BLaER1 treated with 17β-estradiol and CSF1 and Interleukin-3, amounts not matched to agents 10 nM and 100 nM (cell line): ENCODE measurements around the gene PDIA2.

Source experiments
- H3K27ac ChIP-seq, 11 experiments: shearing (Covaris generic); formaldehyde crosslinking; 2 replicates each; pipeline ENCODE4 v1.8.1; 2022
- H3K27me3 ChIP-seq, 11 experiments: shearing (Covaris generic); formaldehyde crosslinking; 2 replicates each; pipeline ENCODE4 v1.8.1; 2022
- H3K36me3 ChIP-seq, 11 experiments: shearing (Covaris generic); formaldehyde crosslinking; 2 replicates each; pipeline ENCODE4 v1.8.1; 2022
- H3K4me1 ChIP-seq, 10 experiments: shearing (Covaris generic); formaldehyde crosslinking; 2 replicates each; pipeline ENCODE4 v1.8.1; 2022
- H3K4me2 ChIP-seq, 11 experiments: shearing (Covaris generic); formaldehyde crosslinking; 2 replicates each; pipeline ENCODE4 v1.8.1; 2022
- H3K4me3 ChIP-seq, 10 experiments: shearing (Covaris generic); formaldehyde crosslinking; 2 replicates each; pipeline ENCODE4 v1.8.1; 2022
- H3K9ac ChIP-seq, 11 experiments: shearing (Covaris generic); formaldehyde crosslinking; 2 replicates each; pipeline ENCODE4 v1.8.1; 2022
- H3K9me3 ChIP-seq, 11 experiments: shearing (Covaris generic); formaldehyde crosslinking; replicated peaks in 1 of 11; 2 replicates each; pipeline ENCODE4 v1.8.1; 2022
- H4K20me1 ChIP-seq, 11 experiments: shearing (Covaris generic); formaldehyde crosslinking; 2 replicates each; pipeline ENCODE4 v1.8.1; 2022
- Cebpa-rat ChIP-seq, 11 experiments: shearing (Covaris generic); IDR thresholded peaks; 2 replicates each; pipeline ENCODE4 v1.8.1; 2022

Gene PDIA2

GRCh38 chr16:296276-296675 is 13.3 kb downstream of the PDIA2 start:
- H3K36me3 ChIP-seq = peaks cover 50 to 95% (median 74%) of the 10 kb centered on the region in 11 experiments
- H3K4me2 ChIP-seq = peak overlapping the region in 8 of 11 experiments; percentile 44 to 87 (median 79); a peak in 16 of 22 replicates
- no peaks in the 10 kb centered on the region for H3K9me3 ChIP-seq
- H3K27me3 ChIP-seq = no peaks in the 10 kb centered on the region
- no peak overlapping the region for H3K4me3 ChIP-seq
- H3K27ac ChIP-seq = no peak overlapping the region
- peaks cover under 1 to 79% (median 37%) of the 10 kb centered on the region in 11 experiments; a peak in 19 of 22 replicates for H4K20me1 ChIP-seq
- no peak for TF ChIP-seq Cebpa-rat (IDR thresholded peaks at IDR 0.05)
- H3K4me1 ChIP-seq = peaks cover 0 to 27% (median 24%) of the 10 kb centered on the region in 10 experiments; a peak in 16 of 20 replicates
- H3K9ac ChIP-seq = peak overlapping the region in 5 of 11 experiments; percentile 5 to 44 (median 20); a peak in 3 of 22 replicates

- peaks cover 46 to 95% (median 74%) of the 10 kb centered on the region in 11 experiments for H3K36me3 ChIP-seq
Observed at GRCh38 chr16:296806-297510, 14.0 kb downstream of the PDIA2 start.

GRCh38 chr16:297832-298231 is 14.9 kb downstream of the PDIA2 start:
- no peaks in the 10 kb centered on the region for H3K27me3 ChIP-seq
- peak overlapping the region in 5 of 11 experiments; percentile 1 to 57 (median 24); a peak in 3 of 22 replicates for H3K9ac ChIP-seq
- peak overlapping the region in 9 of 11 experiments; percentile 33 to 87 (median 78); a peak in 17 of 22 replicates for H3K4me2 ChIP-seq
- no peak overlapping the region for H3K4me3 ChIP-seq
- H4K20me1 ChIP-seq = peaks cover 3 to 79% (median 47%) of the 10 kb centered on the region in 11 experiments; a peak in 19 of 22 replicates
- H3K9me3 ChIP-seq = no peaks in the 10 kb centered on the region
- TF ChIP-seq Cebpa-rat (IDR thresholded peaks at IDR 0.05) = no peak
- no peak overlapping the region; a peak in 1 of 22 replicates for H3K27ac ChIP-seq
- H3K36me3 ChIP-seq = peaks cover 45 to 95% (median 74%) of the 10 kb centered on the region in 11 experiments
- peaks cover 0 to 27% (median 24%) of the 10 kb centered on the region in 10 experiments; a peak in 16 of 20 replicates for H3K4me1 ChIP-seq

More at GRCh38 chr16:296806-297510, 14.0 kb downstream of the PDIA2 start:
- TF ChIP-seq Cebpa-rat (IDR thresholded peaks at IDR 0.05) = no peak
- H3K9me3 ChIP-seq = no peaks in the 10 kb centered on the region
- peaks cover 3 to 79% (median 39%) of the 10 kb centered on the region in 11 experiments; a peak in 19 of 22 replicates for H4K20me1 ChIP-seq
- no peak overlapping the region for H3K4me3 ChIP-seq
- peaks cover 0 to 27% (median 24%) of the 10 kb centered on the region in 10 experiments; a peak in 16 of 20 replicates for H3K4me1 ChIP-seq
- H3K27me3 ChIP-seq = no peaks in the 10 kb centered on the region
- peak overlapping the region in 9 of 11 experiments; percentile 33 to 87 (median 78); a peak in 17 of 22 replicates for H3K4me2 ChIP-seq
- peak overlapping the region in 7 of 11 experiments; percentile 5 to 57 (median 28); a peak in 8 of 22 replicates for H3K9ac ChIP-seq
- no peak overlapping the region for H3K27ac ChIP-seq

GRCh38 chr16:301235-301634 is 18.3 kb downstream of the PDIA2 start:
- Histone ChIP-seq H3K27me3 (no peaks in the 10 kb centered on the region), H3K9me3 (no peaks in the 10 kb centered on the region), H3K4me3 (no peak overlapping the region), H3K36me3 (peaks cover 60 to 96% (median 82%) of the 10 kb centered on the region in 11 experiments), H3K27ac (no peak overlapping the region), H3K4me1 (peaks cover 0 to 24% (median 21%) of the 10 kb centered on the region in 10 experiments; a peak in 16 of 20 replicates), H3K4me2 (no peak overlapping the region), H3K9ac (no peak overlapping the region), H4K20me1 (peaks cover 3 to 93% (median 51%) of the 10 kb centered on the region in 11 experiments; a peak in 19 of 22 replicates)
- no peak for TF ChIP-seq Cebpa-rat (IDR thresholded peaks at IDR 0.05)

GRCh38 chr16:301950-302349 is 19.0 kb downstream of the PDIA2 start:
- TF ChIP-seq Cebpa-rat (IDR thresholded peaks at IDR 0.05) = no peak
- Histone ChIP-seq H3K27me3 (no peaks in the 10 kb centered on the region), H3K4me3 (no peak overlapping the region), H3K4me1 (peaks cover 0 to 17% (median 14%) of the 10 kb centered on the region in 10 experiments; a peak in 16 of 20 replicates), H3K27ac (no peak overlapping the region), H3K9me3 (no peaks in the 10 kb centered on the region), H3K9ac (no peak overlapping the region), H3K4me2 (no peak overlapping the region), H4K20me1 (peaks cover 3 to 93% (median 51%) of the 10 kb centered on the region in 11 experiments; a peak in 19 of 22 replicates), H3K36me3 (peaks cover 67 to 96% (median 85%) of the 10 kb centered on the region in 11 experiments)

GRCh38 chr16:303760-304505 is 21.0 kb downstream of the PDIA2 start:
- H3K4me1 ChIP-seq = peaks cover 0 to 17% (median 15%) of the 10 kb centered on the region in 10 experiments; a peak in 15 of 20 replicates
- H3K9ac ChIP-seq = no peak overlapping the region
- H3K27ac ChIP-seq = no peak overlapping the region
- H3K4me3 ChIP-seq = no peak overlapping the region
- TF ChIP-seq Cebpa-rat (IDR thresholded peaks at IDR 0.05) = no peak
- H3K4me2 ChIP-seq = no peak overlapping the region
- H3K9me3 ChIP-seq = no peaks in the 10 kb centered on the region
- H3K36me3 ChIP-seq = peaks cover 69 to 96% (median 89%) of the 10 kb centered on the region in 11 experiments
- H3K27me3 ChIP-seq = no peaks in the 10 kb centered on the region
- peaks cover 3 to 93% (median 56%) of the 10 kb centered on the region in 11 experiments; a peak in 20 of 22 replicates for H4K20me1 ChIP-seq

- TF ChIP-seq Cebpa-rat (IDR thresholded peaks at IDR 0.05) = no peak
- no peaks in the 10 kb centered on the region for H3K27me3 ChIP-seq
- H4K20me1 ChIP-seq = peaks cover 17 to 97% (median 67%) of the 10 kb centered on the region in 11 experiments; a peak in 21 of 22 replicates
- no peak overlapping the region for H3K4me2 ChIP-seq
- peaks cover 66 to 97% (median 88%) of the 10 kb centered on the region in 11 experiments for H3K36me3 ChIP-seq
- H3K9ac ChIP-seq = peak overlapping the region in 1 of 11 experiments; percentile 15; a peak in 1 of 22 replicates
- no peak overlapping the region for H3K27ac ChIP-seq
- peaks cover 0 to 35% (median 28%) of the 10 kb centered on the region in 10 experiments; a peak in 18 of 20 replicates for H3K4me1 ChIP-seq
- no peak overlapping the region for H3K4me3 ChIP-seq
- H3K9me3 ChIP-seq = no peaks in the 10 kb centered on the region
Observed at GRCh38 chr16:305916-306626, 23.1 kb downstream of the PDIA2 start.

GRCh38 chr16:306911-307370 is 24.0 kb downstream of the PDIA2 start:
- Histone ChIP-seq H3K9me3 (no peaks in the 10 kb centered on the region), H3K27ac (no peak overlapping the region), H3K27me3 (no peaks in the 10 kb centered on the region), H3K36me3 (peaks cover 68 to 96% (median 86%) of the 10 kb centered on the region in 11 experiments), H3K9ac (peak overlapping the region in 2 of 11 experiments; percentile 15 to 28; a peak in 3 of 22 replicates), H3K4me3 (no peak overlapping the region), H3K4me2 (no peak overlapping the region), H3K4me1 (peaks cover 0 to 35% (median 28%) of the 10 kb centered on the region in 10 experiments; a peak in 18 of 20 replicates), H4K20me1 (peaks cover 16 to 98% (median 70%) of the 10 kb centered on the region in 11 experiments; a peak in 21 of 22 replicates)
- no peak for TF ChIP-seq Cebpa-rat (IDR thresholded peaks at IDR 0.05)
